ENCODE measurements around the gene AGRN.

Gene AGRN

GRCh38 chr1:1045129-1045528, 25.2 kb downstream of the AGRN start:
- no peak overlapping the region for H3K4me2 ChIP-seq
- no peak overlapping the region for H2AFZ ChIP-seq (ENCODE audit: low read depth)
- TF ChIP-seq CTCF (conservative IDR thresholded peaks at IDR 0.05; ENCODE audit: low read depth, low read length) = no peak
- no peaks in the 10 kb centered on the region for H4K20me1 ChIP-seq (ENCODE audit: insufficient read depth)
- peaks cover 15% of the 10 kb centered on the region for H3K27me3 ChIP-seq (ENCODE audit: insufficient read depth, low read depth)
- H3K4me1 ChIP-seq (ENCODE audit: low read depth, poor library complexity, severe bottlenecking) = no peaks in the 10 kb centered on the region
- H3K27ac ChIP-seq = no peak overlapping the region
- no peak overlapping the region for H3K9ac ChIP-seq
- no peaks in the 10 kb centered on the region for H3K79me2 ChIP-seq (ENCODE audit: insufficient read depth, low read depth)
- H3K4me3 ChIP-seq (IDR thresholded peaks at IDR 0.05; ENCODE audit: insufficient read depth, low read depth, low read length) = no peak overlapping the region
- no peaks in the 10 kb centered on the region for H3K36me3 ChIP-seq (ENCODE audit: insufficient read depth)

GRCh38 chr1:1046243-1046642, 26.3 kb downstream of the AGRN start:
- Histone ChIP-seq H4K20me1 (ENCODE audit: insufficient read depth) (no peaks in the 10 kb centered on the region), H3K27me3 (ENCODE audit: insufficient read depth, low read depth) (peaks cover 22% of the 10 kb centered on the region), H3K4me3 (IDR thresholded peaks at IDR 0.05; ENCODE audit: insufficient read depth, low read depth, low read length) (no peak overlapping the region), H3K4me2 (no peak overlapping the region), H2AFZ (ENCODE audit: low read depth) (no peak overlapping the region), H3K9ac (no peak overlapping the region), H3K27ac (no peak overlapping the region), H3K36me3 (ENCODE audit: insufficient read depth) (no peaks in the 10 kb centered on the region), H3K4me1 (ENCODE audit: low read depth, poor library complexity, severe bottlenecking) (no peaks in the 10 kb centered on the region), H3K79me2 (ENCODE audit: insufficient read depth, low read depth) (no peaks in the 10 kb centered on the region)
- no peak for TF ChIP-seq CTCF (conservative IDR thresholded peaks at IDR 0.05; ENCODE audit: low read depth, low read length)

GRCh38 chr1:1046767-1047166, 26.8 kb downstream of the AGRN start:
- H3K36me3 ChIP-seq (ENCODE audit: insufficient read depth) = no peaks in the 10 kb centered on the region
- H3K27ac ChIP-seq = no peak overlapping the region
- H3K27me3 ChIP-seq (ENCODE audit: insufficient read depth, low read depth) = peaks cover 27% of the 10 kb centered on the region
- no peaks in the 10 kb centered on the region for H4K20me1 ChIP-seq (ENCODE audit: insufficient read depth)
- TF ChIP-seq CTCF (conservative IDR thresholded peaks at IDR 0.05; ENCODE audit: low read depth, low read length) = no peak
- H3K4me2 ChIP-seq = no peak overlapping the region
- H3K4me1 ChIP-seq (ENCODE audit: low read depth, poor library complexity, severe bottlenecking) = no peaks in the 10 kb centered on the region
- H2AFZ ChIP-seq (ENCODE audit: low read depth) = no peak overlapping the region
- H3K79me2 ChIP-seq (ENCODE audit: insufficient read depth, low read depth) = no peaks in the 10 kb centered on the region
- no peak overlapping the region for H3K4me3 ChIP-seq (IDR thresholded peaks at IDR 0.05; ENCODE audit: insufficient read depth, low read depth, low read length)
- H3K9ac ChIP-seq = no peak overlapping the region

GRCh38 chr1:1047407-1047806, 27.5 kb downstream of the AGRN start:
- H4K20me1 ChIP-seq (ENCODE audit: insufficient read depth) = no peaks in the 10 kb centered on the region
- no peak overlapping the region for H3K4me2 ChIP-seq
- H2AFZ ChIP-seq (ENCODE audit: low read depth) = no peak overlapping the region
- no peak overlapping the region for H3K4me3 ChIP-seq (IDR thresholded peaks at IDR 0.05; ENCODE audit: insufficient read depth, low read depth, low read length)
- no peak overlapping the region for H3K9ac ChIP-seq
- H3K27me3 ChIP-seq (ENCODE audit: insufficient read depth, low read depth) = peaks cover 34% of the 10 kb centered on the region
- H3K36me3 ChIP-seq (ENCODE audit: insufficient read depth) = no peaks in the 10 kb centered on the region
- H3K79me2 ChIP-seq (ENCODE audit: insufficient read depth, low read depth) = no peaks in the 10 kb centered on the region
- TF ChIP-seq CTCF (conservative IDR thresholded peaks at IDR 0.05; ENCODE audit: low read depth, low read length) = no peak
- H3K27ac ChIP-seq = no peak overlapping the region
- H3K4me1 ChIP-seq (ENCODE audit: low read depth, poor library complexity, severe bottlenecking) = no peaks in the 10 kb centered on the region
